Tibial nerve (tissue), 4 donors: ENCODE data around the gene EZH2.

ENCODE experiments used
- CTCF ChIP-seq, 5 experiments: fragments of 200-600 bp in 3 of 5; fragments of 450-650 bp in 2 of 5; sonication (generic) in 3 of 5; IDR thresholded peaks; one replicate each; pipeline ENCODE4 v1.5.1; 2016 to 2019; ENCODE audit warnings: antibody characterized with exemption in 5 of 5, mild to moderate bottlenecking in 3 of 5, moderate library complexity in 2 of 5
- EP300 ChIP-seq, 2 donors: sonication (generic); formaldehyde crosslinking; IDR thresholded peaks; one replicate each; pipeline ENCODE4 v1.6.1; 2017; ENCODE audit warnings: antibody characterized with exemption in 2 of 2, mild to moderate bottlenecking in 1 of 2
- POLR2A ChIP-seq, 2 donors: fragments of 450-650 bp; IDR thresholded peaks; one replicate each; pipeline ENCODE4 v1.6.1; 2017; ENCODE audit warnings: antibody characterized with exemption in 2 of 2, mild to moderate bottlenecking in 2 of 2, moderate library complexity in 2 of 2

- TF ChIP-seq CTCF (IDR thresholded peaks at IDR 0.05) (no peak), EP300 (IDR thresholded peaks at IDR 0.05) (no peak), POLR2A (IDR thresholded peaks at IDR 0.05) (no peak)
These were observed 84.1 kb downstream of the EZH2 start for GRCh38 chr7:148799893-148800555.
